Measurements from ENCODE around the gene TBK1.
"Not testable (repeated sequence)": the region's sequence is repeated elsewhere in the genome, so short reads cannot be mapped to it uniquely, and the experiment has no call there.

TBK1 gene

DNA sequence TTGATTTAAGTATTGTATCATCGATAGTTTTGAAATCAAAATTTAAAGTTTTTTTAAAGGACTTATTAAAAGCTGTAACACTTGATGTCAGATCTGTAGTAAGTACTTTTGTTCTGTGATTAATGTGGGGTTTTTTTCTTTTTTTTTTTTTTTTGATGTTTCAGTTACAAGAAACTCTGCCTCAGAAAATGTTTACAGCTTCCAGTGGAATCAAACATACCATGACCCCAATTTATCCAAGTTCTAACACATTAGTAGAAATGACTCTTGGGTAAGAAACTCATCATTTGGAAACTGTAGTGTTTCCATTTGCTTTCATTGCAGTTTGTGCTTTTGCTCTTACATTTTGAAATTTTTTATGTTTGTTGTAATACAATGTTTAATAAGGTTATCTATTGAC lies 45.6 kb downstream of the TBK1 start:
- no peak for DNase-seq

DNA sequence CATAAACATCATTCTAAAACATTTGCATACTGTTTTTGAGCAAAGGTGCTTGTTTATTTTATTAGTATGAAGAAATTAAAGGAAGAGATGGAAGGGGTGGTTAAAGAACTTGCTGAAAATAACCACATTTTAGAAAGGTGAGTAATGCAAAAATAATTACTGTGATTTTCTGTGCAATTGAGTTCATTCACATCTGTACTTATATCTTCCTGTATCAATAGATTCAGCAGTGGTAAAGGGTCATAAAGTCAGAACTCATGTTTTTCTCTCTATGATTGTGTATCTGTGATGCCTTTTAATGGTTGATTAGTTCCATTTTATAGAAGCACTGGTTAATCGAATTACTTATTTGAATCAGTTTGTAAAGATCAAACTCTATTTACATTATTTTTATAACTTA lies 46.0 kb downstream of the TBK1 start:
- DNase-seq, result no peak

DNA sequence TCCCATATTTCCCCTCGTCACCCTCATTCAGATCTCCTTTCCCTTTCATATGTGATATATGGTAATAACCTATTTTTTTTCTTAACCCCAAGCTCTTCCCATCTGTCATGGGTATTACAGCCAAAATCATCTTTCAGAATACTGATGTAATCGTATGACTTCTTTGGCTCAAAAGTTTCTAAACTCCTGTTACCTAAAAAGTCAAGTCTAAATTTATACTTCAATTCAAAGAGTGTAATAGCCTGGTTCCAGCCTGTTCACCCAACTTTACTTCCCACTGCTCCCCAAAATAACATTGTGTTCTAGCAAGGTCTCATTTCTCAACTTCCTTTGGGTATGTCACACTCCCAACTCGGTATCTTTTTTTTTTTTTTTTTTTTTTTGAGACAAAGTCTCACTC lies 48.5 kb downstream of the TBK1 start:
- DNase-seq, result no peak

DNA sequence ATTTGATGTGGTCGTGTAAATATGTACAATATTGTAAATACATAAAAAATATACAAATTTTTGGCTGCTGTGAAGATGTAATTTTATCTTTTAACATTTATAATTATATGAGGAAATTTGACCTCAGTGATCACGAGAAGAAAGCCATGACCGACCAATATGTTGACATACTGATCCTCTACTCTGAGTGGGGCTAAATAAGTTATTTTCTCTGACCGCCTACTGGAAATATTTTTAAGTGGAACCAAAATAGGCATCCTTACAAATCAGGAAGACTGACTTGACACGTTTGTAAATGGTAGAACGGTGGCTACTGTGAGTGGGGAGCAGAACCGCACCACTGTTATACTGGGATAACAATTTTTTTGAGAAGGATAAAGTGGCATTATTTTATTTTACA lies 49.6 kb downstream of the TBK1 start:
- no peak for DNase-seq

DNA sequence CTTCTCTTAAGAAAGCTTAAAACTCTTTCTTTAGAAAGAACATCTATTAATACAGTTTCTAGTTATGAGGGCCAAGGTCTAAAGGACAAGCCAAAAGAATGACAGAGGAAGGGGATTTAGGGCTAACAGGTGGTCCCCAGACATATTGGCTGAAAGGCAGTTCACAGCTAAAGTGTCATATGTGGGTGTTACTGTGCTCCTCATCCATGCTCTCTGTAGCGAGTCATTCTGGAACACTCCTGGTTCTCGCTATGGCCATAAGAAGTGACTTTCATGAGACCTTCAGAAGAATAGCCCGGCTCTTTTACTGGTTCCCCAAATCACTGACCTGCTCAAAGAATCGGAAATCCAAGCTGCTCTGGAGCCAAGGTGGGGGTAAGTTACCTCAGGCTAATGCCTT lies 55.0 kb downstream of the TBK1 start:
- DNase-seq, result no peak

DNA sequence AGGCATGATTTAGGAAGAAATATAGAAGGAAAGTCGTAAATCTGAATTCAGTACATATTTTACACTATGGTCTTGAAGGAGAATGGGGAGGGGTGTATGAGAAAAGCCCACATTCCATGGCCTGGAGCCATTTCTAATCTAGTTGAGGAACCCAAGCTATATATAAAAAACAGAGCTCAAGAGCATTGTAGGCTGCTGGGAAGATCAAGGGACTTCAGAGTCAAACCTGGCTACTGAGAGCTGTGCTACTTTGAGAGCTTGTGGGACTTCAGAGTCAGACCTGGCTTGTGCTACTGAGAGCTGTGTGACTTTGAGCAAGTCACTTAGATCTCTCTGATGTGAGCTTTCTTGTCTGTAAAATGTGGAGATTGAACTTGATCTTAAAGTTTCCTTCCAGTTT lies 58.7 kb downstream of the TBK1 start:
- DNase-seq, result no peak

DNA sequence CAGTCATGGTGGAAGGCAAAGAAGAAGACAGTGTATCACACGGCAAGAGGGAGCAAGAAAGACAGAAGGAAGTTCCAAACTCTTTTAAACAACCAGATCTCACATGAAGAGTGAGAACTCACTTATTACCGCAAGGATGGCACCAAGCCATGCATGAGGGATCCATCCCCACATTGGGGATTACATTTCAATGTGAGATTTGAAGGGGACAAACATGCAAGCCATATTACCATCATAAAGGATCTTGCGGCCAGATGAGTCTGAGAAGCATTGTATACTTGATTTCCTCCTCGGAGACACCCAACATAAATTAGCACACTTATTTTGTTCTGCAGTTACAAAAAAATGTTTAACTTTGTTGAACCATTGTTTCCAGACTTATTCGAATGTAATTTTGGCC lies 66.5 kb downstream of the TBK1 start:
- DNase-seq, result no peak

DNA sequence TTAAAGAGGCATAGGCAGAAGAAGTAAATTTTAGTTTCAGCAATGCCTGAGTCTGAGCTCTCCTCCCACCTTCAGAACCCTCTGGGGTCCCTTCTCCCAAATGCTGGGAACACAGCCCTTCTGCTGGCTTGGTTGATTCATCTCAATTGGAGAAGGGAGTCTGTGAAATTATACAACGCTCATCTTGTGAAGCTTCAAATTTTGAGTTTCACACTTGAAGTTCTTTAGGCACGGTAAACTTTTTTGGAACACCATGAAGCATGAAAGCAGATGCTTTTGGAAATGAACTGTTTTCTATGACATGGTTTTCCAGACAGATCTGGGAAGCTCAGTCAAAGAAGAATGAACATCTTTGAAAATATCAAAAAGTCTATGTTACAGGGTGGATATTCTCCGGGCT lies 69.9 kb downstream of the TBK1 start:
- no peak for DNase-seq

DNA sequence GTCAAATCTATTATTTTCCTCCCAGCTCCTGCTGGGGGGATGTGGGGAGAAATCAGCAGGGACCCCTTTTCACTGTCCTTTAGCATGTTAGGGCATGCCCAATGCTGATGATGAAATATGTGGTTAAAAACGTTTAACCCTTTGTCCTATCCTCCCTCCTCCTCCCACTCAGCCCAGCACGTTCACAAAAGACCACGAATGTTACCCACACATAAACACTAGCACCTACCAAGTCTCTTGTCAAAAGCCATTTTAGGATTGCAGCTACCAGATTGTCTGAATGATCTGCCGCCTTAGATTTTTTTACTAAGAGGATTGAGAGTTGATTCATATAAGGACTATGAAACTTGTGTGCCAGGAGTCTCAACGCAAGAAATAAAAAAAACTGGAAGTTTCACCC lies 70.4 kb downstream of the TBK1 start:
- DNase-seq, result no peak

DNA sequence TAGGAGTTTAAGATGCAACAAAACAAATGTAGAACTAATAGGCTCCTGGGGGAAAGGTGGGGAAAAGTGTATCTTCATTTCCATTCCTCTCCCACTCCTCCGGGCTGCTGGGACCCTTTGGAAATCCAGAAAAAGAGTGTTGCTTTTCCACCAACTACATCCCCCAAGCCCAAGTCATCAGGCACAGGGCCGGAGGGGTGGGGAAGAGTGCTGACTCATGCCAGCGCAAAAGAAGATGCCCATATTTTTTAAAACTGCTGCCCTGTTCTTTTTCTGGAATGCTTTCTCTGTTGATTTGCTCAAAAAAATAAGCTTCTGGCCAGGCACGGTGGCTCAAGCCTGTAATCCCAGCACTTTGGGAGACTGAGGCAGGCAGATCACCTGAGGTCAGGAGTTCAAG lies 70.9 kb downstream of the TBK1 start:
- DNase-seq, result no peak

DNA sequence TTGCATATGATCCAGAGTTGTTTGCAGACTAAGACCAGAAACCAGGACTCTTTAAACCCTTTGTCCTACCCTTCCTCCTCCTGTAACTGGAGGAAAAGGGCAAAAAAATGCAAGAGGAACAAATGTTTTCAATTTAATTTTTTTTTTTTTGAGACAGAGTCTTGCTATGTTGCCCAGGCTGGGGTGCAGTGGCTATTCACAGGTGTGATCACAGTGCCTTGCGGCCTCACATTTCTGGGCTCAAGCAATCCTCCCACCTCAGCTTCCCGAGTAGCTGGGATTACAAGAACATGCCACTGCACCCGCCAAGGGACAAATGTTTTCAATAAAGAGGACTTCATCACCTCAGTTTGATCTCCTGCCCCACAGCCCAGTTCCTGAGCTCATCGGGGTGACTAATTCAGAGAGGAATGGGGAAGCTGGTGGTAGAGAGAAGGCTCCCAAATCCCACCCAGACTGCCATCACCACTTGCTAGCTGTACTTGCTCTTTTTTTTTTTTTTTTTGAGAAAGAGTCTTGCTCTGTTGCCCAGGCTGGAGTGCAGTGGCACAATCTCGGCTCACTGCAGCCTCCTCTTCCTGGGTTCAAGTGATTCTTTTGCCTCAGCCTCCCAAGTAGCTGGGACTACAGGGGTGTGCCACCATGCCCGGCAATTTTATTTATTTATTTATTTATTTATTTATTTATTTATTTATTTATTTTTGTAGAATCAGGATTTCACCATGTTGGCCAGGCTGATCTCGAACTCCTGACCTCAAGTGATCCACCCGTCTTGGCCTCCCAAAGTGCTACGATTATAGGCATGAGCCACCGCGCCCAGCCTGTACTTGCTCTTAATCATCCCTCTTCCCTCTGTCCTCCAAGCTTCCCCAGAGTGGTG lies 71.9 kb downstream of the TBK1 start:
- not testable (repeated sequence) for DNase-seq

DNA sequence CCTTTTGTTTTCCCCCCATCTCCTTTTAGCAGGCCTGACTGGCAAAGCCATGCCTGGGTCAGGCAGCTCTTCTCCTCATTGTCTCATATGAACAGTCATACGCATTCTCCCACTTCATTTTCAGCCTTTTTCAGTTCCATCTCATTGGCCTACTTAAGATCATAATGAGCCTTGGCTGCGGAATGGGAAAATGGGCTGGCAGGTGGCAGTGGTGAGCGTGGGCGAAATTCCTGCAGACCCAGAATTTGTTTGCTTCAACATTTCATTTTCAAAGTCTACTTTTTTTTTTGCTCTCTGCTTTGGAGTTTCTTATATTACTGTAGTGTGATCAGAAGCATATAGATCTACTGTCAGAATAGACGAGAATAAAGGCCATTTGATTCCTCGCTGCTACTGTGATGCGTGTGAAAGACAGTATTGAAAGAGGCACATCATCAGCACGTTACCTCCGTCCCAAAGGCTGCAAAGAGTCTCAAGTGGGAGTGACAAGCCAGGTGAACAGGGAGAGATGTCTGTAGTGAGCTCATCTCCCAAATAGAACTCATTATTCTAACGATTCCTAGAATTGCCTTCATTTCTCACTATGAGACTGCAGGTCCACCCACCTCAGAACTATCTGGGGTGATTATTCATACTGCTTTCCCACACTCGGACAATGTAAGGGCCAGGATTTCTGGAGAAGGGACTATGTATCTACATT lies 73.7 kb downstream of the TBK1 start:
- no peak for DNase-seq

DNA sequence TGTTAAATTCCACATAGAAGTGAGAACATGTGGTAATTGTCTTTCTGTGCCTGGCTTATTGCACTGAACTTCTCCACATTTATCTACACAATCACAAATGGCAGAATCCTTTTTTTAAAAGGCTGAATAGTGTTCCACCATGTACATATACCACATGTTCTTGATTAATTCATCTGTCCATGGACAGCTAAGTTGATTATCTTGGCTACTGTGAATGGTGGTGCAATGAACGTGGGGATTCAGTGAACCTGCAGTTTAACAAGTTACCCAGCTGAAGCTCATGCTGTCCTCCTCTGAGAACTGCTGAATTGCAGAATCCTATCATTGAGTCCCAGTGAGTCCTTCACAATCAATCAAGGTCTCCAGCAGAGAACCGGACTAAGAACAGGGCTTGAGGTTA lies 74.9 kb downstream of the TBK1 start:
- DNase-seq, result no peak

DNA sequence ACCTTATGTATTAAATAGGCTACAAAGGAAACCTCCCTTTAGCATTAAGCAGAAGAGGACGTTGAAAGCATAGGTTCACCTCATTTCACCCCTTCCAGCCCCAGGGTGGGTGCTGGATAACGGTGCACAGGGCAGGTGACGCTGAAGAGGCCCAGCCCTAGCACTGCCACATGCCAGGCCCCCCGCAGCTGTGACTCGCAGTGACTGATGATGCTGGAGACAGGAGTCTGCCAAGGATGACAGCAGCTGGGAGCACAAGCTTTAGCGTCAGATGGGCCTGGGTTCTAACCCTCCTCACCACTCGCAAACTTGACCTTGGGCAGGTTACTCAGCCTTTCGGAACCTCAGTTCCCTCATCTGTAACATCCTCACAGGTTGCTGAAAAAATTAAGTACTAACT lies 76.7 kb downstream of the TBK1 start:
- no peak for DNase-seq

DNA sequence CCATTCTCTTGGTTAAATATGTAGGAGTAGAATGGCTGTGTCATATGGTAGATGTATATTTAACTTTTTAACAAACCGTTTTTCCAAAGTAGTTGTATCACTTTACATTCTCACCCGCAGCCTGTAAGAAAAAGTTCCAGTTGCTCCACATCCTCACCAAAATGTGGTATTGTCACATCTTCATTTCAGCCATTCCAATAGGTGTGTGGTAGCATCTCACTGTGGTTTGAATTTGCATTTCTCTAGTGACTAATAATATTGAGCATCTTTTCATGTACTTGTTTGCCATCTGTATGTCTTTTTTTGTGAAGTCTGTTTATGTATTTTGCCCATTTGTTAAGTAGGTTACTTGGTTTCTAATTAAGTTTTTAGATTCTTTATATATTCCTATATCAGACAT lies 78.6 kb downstream of the TBK1 start:
- DNase-seq, result no peak

DNA sequence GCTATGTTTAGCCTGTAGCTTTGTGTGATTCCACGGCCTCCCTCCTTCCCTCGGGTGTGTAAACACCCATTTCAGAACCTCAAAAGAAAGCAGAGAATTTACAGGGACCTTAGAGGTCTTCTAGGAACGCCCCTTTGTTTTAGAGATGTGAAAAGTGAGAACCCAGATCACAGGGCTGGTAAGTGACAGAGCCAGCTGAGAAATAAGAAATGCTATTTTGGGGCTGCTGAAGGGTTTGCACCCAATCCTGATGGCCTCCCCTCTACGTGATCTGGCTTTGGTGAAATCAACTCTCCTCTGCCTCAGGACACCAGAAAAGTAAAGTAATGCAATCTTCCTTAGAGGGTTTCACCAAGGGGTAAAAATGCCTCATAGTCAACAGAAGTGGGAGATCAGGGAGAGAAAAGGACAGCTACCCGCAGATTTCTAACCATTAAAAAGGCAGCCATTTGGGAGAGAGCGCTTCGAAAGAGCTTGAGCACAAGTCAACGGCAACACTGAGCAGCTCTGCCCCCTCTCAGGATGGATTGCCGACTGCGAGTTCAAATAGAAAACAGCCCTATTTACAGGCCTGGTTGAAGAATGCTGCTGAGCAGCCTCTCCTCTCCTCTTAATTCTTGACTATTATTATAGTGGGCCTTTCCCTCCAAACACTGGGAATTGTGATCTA lies 79.9 kb downstream of the TBK1 start:
- no peak for DNase-seq

DNA sequence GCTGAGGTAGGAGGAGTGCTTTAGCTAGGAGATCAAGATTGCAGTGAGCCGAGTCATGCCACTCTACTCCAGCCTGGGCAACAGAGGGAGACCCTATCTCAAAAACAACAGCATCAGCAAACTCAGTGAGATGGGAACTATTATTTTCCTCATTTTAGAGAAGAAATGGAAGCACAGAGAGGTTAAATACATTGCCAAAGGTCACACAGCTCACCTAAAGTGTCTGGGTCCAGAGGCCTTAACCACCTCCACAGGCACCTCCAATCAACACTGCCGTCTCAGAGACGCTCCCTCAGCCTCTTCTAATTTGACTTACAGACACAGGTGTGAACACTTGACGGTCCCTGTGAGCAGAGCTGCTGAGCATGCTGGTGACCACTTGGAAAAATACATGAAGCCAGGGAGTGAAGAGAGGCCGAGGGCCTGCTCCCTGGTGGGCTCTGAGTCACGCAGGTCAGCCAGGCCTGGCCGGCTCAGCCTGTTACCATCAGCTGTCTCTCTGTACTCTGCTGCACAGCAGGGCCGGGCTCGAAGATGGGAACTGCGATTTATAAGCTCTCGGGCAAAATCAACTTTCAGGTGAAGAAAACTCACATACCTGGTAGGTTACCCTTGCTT lies 80.9 kb downstream of the TBK1 start:
- no peak for DNase-seq

DNA sequence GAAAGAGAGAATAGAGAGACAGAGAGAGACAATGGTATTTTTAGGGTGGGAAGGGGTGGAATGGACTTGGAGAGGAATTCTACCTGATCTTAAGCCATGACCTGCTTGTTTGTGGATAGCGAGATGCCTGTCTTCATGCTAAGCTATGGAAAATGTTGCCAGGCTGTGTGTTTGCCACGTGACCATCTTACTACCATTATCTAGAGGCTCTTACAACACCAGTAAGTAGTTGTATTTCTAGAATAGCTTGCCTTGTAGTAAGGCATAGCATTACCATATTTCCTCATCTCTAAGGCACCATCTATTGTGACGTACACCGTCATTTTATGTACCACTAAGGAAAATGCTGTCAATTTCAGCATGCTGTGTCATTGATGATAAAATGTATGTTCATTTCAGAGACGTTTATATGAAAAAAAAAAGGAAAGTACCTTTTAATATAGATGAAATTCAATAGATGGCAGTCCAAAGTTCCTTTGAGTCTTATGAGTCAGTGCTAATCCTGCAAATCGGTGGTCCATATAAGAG lies 82.8 kb downstream of the TBK1 start:
- no peak for DNase-seq

DNA sequence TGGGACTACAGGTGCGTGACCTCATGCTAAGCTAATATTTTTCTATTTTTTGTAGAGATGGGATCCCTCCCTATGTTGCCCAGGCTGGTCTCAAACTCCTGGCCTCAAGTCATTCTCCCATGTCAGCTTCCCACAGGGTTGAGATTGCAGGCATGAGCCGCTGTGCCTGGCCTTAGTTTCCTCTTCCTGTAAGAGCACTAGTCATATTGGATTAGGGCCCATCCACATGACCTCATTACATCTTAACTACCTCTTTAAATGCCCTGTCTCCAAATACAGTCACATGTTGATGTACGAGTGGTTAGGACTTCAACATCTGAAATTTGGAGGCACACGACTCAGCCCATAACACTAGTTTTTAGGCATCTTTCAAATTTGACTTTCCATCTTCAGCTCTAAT lies 86.2 kb downstream of the TBK1 start:
- no peak for DNase-seq

DNA sequence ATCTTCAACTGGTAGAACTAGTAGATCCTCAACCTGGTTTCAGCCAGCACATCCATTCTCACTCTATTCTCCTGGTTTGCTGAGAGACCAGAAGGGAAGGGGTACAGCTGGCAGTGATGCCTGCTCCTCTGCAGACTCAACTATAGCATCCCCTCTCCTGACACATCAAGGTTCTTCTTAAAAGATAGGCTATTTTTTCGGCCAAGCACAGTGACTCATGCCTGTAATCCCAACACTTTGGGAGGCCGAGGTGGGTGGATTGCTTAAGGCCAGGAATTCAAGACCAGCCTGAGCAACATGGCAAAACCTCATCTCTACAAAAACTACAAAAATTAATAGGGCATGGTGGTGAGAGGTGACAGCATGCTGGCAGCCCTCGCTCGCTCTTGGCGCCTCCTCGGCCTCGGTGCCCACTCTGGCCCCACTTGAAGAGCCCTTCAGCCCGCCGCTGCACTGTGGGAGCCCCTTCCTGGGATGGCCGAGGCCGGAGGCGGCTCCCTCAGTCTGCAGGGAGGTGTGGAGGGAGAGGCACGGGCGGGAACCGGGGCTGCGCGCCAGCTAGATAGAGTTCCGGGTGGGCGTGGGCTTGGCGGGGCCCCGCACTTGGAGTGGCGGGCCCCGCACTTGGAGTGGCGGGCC lies 90.6 kb downstream of the TBK1 start:
- not testable (repeated sequence) for DNase-seq

DNA sequence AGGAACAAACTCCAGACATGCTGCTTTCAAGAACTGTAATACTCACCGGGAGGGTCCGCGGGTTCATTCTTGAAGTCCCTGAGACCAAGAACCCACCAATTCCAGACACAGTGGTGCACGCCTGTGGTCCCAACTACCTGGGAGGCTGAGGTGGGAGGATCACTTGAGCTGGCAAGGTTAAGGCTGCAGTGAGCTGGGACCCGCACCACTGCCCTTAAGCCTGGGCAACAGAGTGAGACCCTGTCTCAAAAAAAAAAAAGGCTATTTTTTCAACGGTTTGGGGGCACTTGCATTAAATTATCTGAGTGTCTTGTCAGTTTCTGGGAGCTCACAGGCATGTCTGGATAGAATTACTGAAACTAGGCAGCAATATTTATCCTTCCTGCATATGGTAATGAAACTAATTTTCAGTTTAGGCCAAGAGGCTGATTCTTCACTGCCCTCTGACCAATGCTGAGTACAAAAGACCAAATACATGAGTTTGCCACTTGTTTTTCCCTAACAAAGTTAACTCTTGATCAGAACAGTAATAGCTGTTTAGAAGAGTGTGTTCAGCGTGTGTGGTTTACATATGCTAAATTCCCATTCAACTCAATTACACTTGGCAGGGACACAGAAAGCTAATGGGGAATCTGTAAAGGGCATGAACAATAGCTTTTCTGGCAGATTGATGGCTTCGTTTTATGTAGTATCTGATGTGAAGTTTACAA lies 92.6 kb downstream of the TBK1 start:
- no peak for DNase-seq

DNA sequence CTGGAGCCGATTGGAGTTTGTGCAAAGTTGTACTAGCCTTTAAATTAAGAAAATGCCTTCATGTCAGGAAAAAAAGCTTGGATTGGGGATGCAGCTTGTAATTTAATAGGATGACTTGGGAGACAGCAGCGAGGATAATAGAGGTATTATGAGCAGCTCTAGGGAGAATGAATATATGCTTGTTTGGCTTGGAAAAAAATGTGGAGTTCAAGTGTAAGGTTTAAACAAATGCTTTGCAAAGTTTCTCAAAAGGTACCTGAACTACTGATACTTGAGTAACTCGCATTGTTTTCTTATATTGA lies 93.1 kb downstream of the TBK1 start:
- no peak for DNase-seq
